GM23338 (cell line): Measurements from ENCODE around the gene ALOX15B. TPM values are rescaled to one million over a fixed set of nuclear protein-coding genes. Genes with fewer than 3 reads are reported as not detected.

Source experiments
- ATAC-seq: fragments of 200-7000 bp; cut with Tn5 transposase; 3 replicates; pipeline ENCODE4 v1.9.1; 2020
- DNase-seq: peaks from one replicate; pipeline ENCODE4 v3.0.0-alpha.2; 2015; ENCODE audit warnings: low spot score
- H2AFZ ChIP-seq: fragments of 200-600 bp; sonication (generic); 2 replicates; pipeline ENCODE4 v1.8.0; 2016; ENCODE audit warnings: antibody characterized with exemption, mild to moderate bottlenecking, moderate library complexity
- H3F3A ChIP-seq: fragments of 200-600 bp; sonication (generic); replicated peaks from 2 replicates; pipeline ENCODE4 v1.8.0; 2017; ENCODE audit warnings: antibody characterized with exemption, mixed run types, low read depth
- H3K27ac ChIP-seq: fragments of 200-600 bp; sonication (generic); 2 replicates; pipeline ENCODE4 v1.6.1; 2016; ENCODE audit warnings: low read depth
- H3K27me3 ChIP-seq: fragments of 200-600 bp; sonication (generic); 2 replicates; pipeline ENCODE4 v1.8.0; 2016; ENCODE audit warnings: mild to moderate bottlenecking, mixed run types, moderate library complexity; ENCODE audit not compliant: insufficient read depth
- H3K36me3 ChIP-seq: fragments of 200-600 bp; sonication (generic); 2 replicates; pipeline ENCODE4 v1.8.0; 2016; ENCODE audit warnings: mild to moderate bottlenecking; ENCODE audit not compliant: insufficient read depth
- H3K4me1 ChIP-seq: fragments of 200-600 bp; sonication (generic); 2 replicates; pipeline ENCODE4 v1.8.0; 2016; ENCODE audit warnings: mild to moderate bottlenecking, moderate library complexity; ENCODE audit not compliant: insufficient read depth
- H3K4me2 ChIP-seq: fragments of 200-600 bp; sonication (generic); 2 replicates; pipeline ENCODE4 v1.7.1; 2017; ENCODE audit warnings: mixed run types
- H3K4me3 ChIP-seq: fragments of 200-600 bp; sonication (generic); 2 replicates; pipeline ENCODE4 v1.6.1; 2016; ENCODE audit warnings: mixed run types
- H3K79me2 ChIP-seq: fragments of 200-600 bp; sonication (generic); replicated peaks from 2 replicates; pipeline ENCODE4 v1.8.0; 2017; ENCODE audit warnings: mild to moderate bottlenecking; ENCODE audit not compliant: insufficient read depth
- H3K9me2 ChIP-seq: fragments of 200-600 bp; sonication (generic); 2 replicates; pipeline ENCODE4 v1.8.0; 2017; ENCODE audit not compliant: insufficient read depth
- H4K20me1 ChIP-seq: fragments of 200-600 bp; sonication (generic); replicated peaks from 2 replicates; pipeline ENCODE4 v1.8.0; 2017; ENCODE audit warnings: mild to moderate bottlenecking; ENCODE audit not compliant: insufficient read depth
- H3K27ac Mint-ChIP-seq: 2 replicates; pipeline ENCODE4 v1.8.0; 2020; ENCODE audit warnings: inconsistent platforms, mild to moderate bottlenecking, moderate library complexity, mixed read lengths
- H3K27me3 Mint-ChIP-seq: 3 replicates; pipeline ENCODE4 v1.8.0; 2022; ENCODE audit warnings: low read depth, mild to moderate bottlenecking, moderate library complexity, mixed read lengths, inconsistent platforms; ENCODE audit not compliant: insufficient read depth, poor library complexity
- H3K36me3 Mint-ChIP-seq: 3 replicates; pipeline ENCODE4 v1.8.0; 2021; ENCODE audit warnings: low read depth, mild to moderate bottlenecking, inconsistent platforms, moderate library complexity, mixed read lengths
- H3K4me1 Mint-ChIP-seq: 3 replicates; pipeline ENCODE4 v1.8.0; 2020; ENCODE audit warnings: mild to moderate bottlenecking, inconsistent platforms, mixed read lengths
- H3K4me3 Mint-ChIP-seq: 3 replicates; pipeline ENCODE4 v1.8.0; 2021; ENCODE audit warnings: moderate library complexity, mild to moderate bottlenecking, inconsistent platforms, mixed read lengths
- H3K9me3 Mint-ChIP-seq: 3 replicates; pipeline ENCODE4 v1.8.0; 2020; ENCODE audit warnings: moderate library complexity, mild to moderate bottlenecking, inconsistent platforms, mixed read lengths
- CTCF ChIP-seq, 2 experiments: fragments of 200-600 bp in 1 of 2; sonication (generic) in 1 of 2; conservative IDR thresholded peaks; 2 replicates each; pipeline versions ENCODE4 v1.5.1 to v1.6.1; 2016 to 2017; ENCODE audit warnings: antibody characterized with exemption in 2 of 2, low read depth in 2 of 2, mild to moderate bottlenecking in 2 of 2, moderate library complexity in 1 of 2
- ETS1 ChIP-seq: IDR thresholded peaks from 2 replicates; pipeline ENCODE4 v1.6.1; 2016; ENCODE audit warnings: antibody characterized with exemption
- EZH2 ChIP-seq: fragments of 200-600 bp; sonication (generic); IDR thresholded peaks from one replicate; pipeline ENCODE4 v1.8.0; 2017; ENCODE audit warnings: antibody characterized with exemption, mild to moderate bottlenecking, low read depth; ENCODE audit not compliant: unreplicated experiment
- EZH2phosphoT487 ChIP-seq: fragments of 200-600 bp; sonication (generic); IDR thresholded peaks from one replicate; pipeline ENCODE4 v1.8.1; 2018; ENCODE audit warnings: antibody characterized with exemption; ENCODE audit not compliant: unreplicated experiment
- JUNB ChIP-seq: IDR thresholded peaks from one replicate; pipeline ENCODE4 v1.6.1; 2016; ENCODE audit warnings: antibody characterized with exemption; ENCODE audit not compliant: unreplicated experiment
- POLR2AphosphoS5 ChIP-seq: IDR thresholded peaks from 2 replicates; pipeline ENCODE4 v1.6.1; 2016; ENCODE audit warnings: antibody characterized with exemption, low read depth
- REST ChIP-seq: IDR thresholded peaks from one replicate; pipeline ENCODE4 v1.6.1; 2018; ENCODE audit warnings: antibody characterized with exemption; ENCODE audit not compliant: unreplicated experiment
- STAT1 ChIP-seq: IDR thresholded peaks from one replicate; pipeline ENCODE4 v1.6.1; 2016; ENCODE audit warnings: antibody characterized with exemption; ENCODE audit not compliant: unreplicated experiment
- ZNF114 ChIP-seq: fragments of 250-450 bp; sonication (Bioruptor Pico); IDR thresholded peaks from 2 replicates; pipeline ENCODE4 v1.5.0; 2020; ENCODE audit warnings: mild to moderate bottlenecking, moderate library complexity
- ZNF331 ChIP-seq: fragments of 250-450 bp; sonication (Bioruptor Pico); IDR thresholded peaks from 2 replicates; pipeline ENCODE4 v1.5.0; 2020; ENCODE audit warnings: low read depth, mild to moderate bottlenecking, moderate library complexity
- ZNF462 ChIP-seq: fragments of 250-450 bp; sonication (Bioruptor Pico); IDR thresholded peaks from 2 replicates; pipeline ENCODE4 v1.5.0; 2020; ENCODE audit warnings: mild to moderate bottlenecking, moderate library complexity
- polyA plus RNA-seq: library from polyadenylated mRNA; unstranded; fragments of >200 nt; fragmentation: Nextera tagmentation; extraction: Ambion mirVana; gene quantifications from 2 replicates; pipeline ENCODE4 v1.2.1, GENCODE V29; 2016
- total RNA-seq: library from RNA; depleted of rRNA; stranded (reverse); fragments of >200 nt; shearing (Covaris generic); gene quantifications from 2 replicates; pipeline ENCODE4 v1.2.3, GENCODE V29; 2014

Gene ALOX15B
- total and polyA plus RNA-seq, 2 experiments from 2014 or later: 0.42 to 0.45 TPM

- TF ChIP-seq ETS1: no peak
- TF ChIP-seq JUNB: no peak
- TF ChIP-seq CTCF (conservative IDR thresholded peaks at IDR 0.05; ENCODE audit: low read depth in 2 of 2): no peak
- TF ChIP-seq STAT1: no peak
- no peak for TF ChIP-seq REST
Observed at GRCh38 chr17:8075081-8075480, 36.2 kb downstream of the ALOX15B start (continued).

- peaks cover 21% of the 10 kb centered on the region for H3K4me1 Mint-ChIP-seq
- H3K27me3 Mint-ChIP-seq: peaks cover 79% of the 10 kb centered on the region
- no peak overlapping the region for H3K4me2 ChIP-seq
- H3F3A ChIP-seq: no peaks in the 10 kb centered on the region
- no peak overlapping the region for H3K27ac Mint-ChIP-seq
- H4K20me1 ChIP-seq: no peaks in the 10 kb centered on the region
- peaks cover 14% of the 10 kb centered on the region; the same call in 1 of the 2 replicates for H3K4me1 ChIP-seq
- H2AFZ ChIP-seq: no peak overlapping the region
- no peaks in the 10 kb centered on the region for H3K79me2 ChIP-seq
- peaks cover 5% of the 10 kb centered on the region; the same call in 2 of the 3 replicates for H3K9me3 Mint-ChIP-seq
- DNase-seq (no peak), ATAC-seq (no peak)
- H3K4me3 ChIP-seq: no peak overlapping the region
- no peak overlapping the region for H3K27ac ChIP-seq
- no peak overlapping the region for H3K4me3 Mint-ChIP-seq
- peaks cover 2% of the 10 kb centered on the region; the same call in 2 of the 3 replicates for H3K36me3 Mint-ChIP-seq
- no peaks in the 10 kb centered on the region for H3K36me3 ChIP-seq
- H3K9me2 ChIP-seq: no peaks in the 10 kb centered on the region
- H3K27me3 ChIP-seq: peaks cover 95% of the 10 kb centered on the region
- TF ChIP-seq ZNF114 (CRISPR knock-in tag): no peak
- no peak for TF ChIP-seq JUNB
- TF ChIP-seq ZNF462: no peak
- TF ChIP-seq POLR2AphosphoS5: no peak
- no peak for TF ChIP-seq EZH2phosphoT487
- TF ChIP-seq EZH2: no peak
- no peak for TF ChIP-seq ZNF331 (CRISPR knock-in tag)
Observed at GRCh38 chr17:8075574-8076342, 36.9 kb downstream of the ALOX15B start.
